Measurements from ENCODE around the gene FPGS. TPM values are rescaled to one million over a fixed set of nuclear protein-coding genes. Genes with fewer than 3 reads are reported as not detected.

FPGS gene
- total RNA-seq, 4 donors from 2014 or later, result 31.4 to 144 (median 74.8) TPM

DNA sequence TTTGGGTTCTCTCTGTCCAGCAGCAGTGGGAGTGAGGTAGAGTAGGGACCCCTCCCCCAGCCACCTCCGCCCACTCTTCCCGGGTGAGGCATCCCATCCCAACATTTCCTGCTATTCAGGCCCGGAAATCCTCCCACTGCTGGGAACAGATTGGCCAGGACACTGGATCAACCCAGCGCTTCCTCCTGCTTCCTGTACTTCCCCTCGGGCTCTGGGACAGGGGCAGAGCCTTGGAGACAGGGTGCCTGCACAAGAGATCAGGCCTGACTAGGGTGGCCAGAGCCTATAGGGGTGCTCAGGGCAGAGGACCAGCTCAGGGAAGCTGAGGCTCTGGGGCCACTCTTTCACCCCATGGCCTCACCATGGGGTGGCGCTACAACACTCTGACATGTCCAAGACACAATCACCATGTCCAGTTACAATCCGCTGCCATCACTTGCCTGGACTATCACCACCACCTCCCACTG is 38.7 kb upstream of the FPGS start:
- H3K36me3 ChIP-seq, result no peaks in the 10 kb centered on the region
- H3K27ac ChIP-seq, result peak overlapping the region in 2 of 4 donors; percentile 41 to 48
- no peaks in the 10 kb centered on the region for H3K9me3 ChIP-seq
- peaks cover 0 to 14% (median 0%) of the 10 kb centered on the region in 4 donors for H3K4me1 ChIP-seq
- peak; percentile 66 for DNase-seq
- 43 to 48% methylated on average over 1 to 7 of the region's 7 CpGs for WGBS, 2 donors (ENCODE audit: low coverage in 1 of 2)
- H3K27me3 ChIP-seq, result no peaks in the 10 kb centered on the region
- TF ChIP-seq EP300 (IDR thresholded peaks at IDR 0.05; ENCODE audit: low read depth) (peak; percentile 75), POLR2A (IDR thresholded peaks at IDR 0.05) (no peak), POLR2AphosphoS5 (IDR thresholded peaks at IDR 0.05) (peak in 1 of 3 donors; percentile 10)
- TF ChIP-seq, protein P1, sequence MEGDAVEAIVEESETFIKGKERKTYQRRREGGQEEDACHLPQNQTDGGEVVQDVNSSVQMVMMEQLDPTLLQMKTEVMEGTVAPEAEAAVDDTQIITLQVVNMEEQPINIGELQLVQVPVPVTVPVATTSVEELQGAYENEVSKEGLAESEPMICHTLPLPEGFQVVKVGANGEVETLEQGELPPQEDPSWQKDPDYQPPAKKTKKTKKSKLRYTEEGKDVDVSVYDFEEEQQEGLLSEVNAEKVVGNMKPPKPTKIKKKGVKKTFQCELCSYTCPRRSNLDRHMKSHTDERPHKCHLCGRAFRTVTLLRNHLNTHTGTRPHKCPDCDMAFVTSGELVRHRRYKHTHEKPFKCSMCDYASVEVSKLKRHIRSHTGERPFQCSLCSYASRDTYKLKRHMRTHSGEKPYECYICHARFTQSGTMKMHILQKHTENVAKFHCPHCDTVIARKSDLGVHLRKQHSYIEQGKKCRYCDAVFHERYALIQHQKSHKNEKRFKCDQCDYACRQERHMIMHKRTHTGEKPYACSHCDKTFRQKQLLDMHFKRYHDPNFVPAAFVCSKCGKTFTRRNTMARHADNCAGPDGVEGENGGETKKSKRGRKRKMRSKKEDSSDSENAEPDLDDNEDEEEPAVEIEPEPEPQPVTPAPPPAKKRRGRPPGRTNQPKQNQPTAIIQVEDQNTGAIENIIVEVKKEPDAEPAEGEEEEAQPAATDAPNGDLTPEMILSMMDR (IDR thresholded peaks at IDR 0.05), result peak; percentile 22 to 49 (median 31)
- in situ Hi-C loops (cut with MboI; ENCODE audit: low pct_ligation_motif_present in 1 of 4, low pct_unique_long_range_greater_than_20kb in 1 of 4, low sequenced_read_pairs in 3 of 4) (no loop called here), intact Hi-C loops (cut with DNase I; ENCODE audit: low total_unique reads) (no loop called here)
- no peak overlapping the region for H3K4me3 ChIP-seq

DNA sequence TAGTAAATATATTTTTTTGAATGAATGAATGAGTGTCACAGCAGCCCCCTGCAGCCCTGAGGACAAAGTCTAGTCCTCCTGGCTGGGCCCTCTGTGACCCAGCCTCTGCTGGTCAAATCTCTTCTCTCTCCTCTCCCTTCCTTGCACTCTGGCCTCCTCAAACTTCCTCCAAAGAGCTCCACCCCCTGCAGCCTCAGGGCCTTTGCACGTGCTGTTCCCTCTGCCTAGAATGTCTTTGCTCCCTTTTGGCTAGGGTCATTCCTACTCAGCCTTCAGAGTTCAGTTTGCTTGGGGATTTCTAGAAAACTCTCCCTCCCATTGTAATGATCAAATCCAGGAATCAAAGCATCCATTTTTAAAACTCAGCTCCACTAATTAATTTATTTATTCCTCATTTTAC is 37.3 kb upstream of the FPGS start:
- in situ Hi-C loops (cut with MboI; ENCODE audit: low pct_ligation_motif_present in 1 of 4, low pct_unique_long_range_greater_than_20kb in 1 of 4, low sequenced_read_pairs in 3 of 4), result no loop called here
- H3K27ac ChIP-seq, result peak overlapping the region in 1 of 4 donors; percentile 48

DNA sequence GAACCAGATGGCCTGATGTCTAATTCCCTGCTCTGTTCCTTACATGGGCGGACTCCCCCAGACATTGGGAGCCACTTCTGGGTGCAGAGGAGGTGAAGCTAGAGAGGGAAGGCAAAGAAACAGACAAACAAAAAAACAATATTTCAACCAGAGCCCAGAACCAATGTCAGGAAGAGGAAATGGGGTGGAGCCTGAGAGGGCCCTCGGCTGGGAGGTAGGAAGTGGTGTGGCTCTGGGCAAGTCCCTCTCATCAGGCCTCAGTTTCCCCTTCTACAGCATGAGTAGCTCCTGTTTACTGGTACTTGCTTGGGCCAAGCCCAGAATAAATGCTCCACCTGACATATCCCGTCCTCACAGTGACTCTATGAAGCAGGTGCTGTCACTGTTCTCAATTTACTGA is 35.3 kb upstream of the FPGS start:
- 73 to 80% methylated on average over 1 to 3 of the region's 3 CpGs for WGBS, 2 donors (ENCODE audit: low coverage in 1 of 2)
- in situ Hi-C loops (cut with MboI; ENCODE audit: low pct_ligation_motif_present in 1 of 4, low pct_unique_long_range_greater_than_20kb in 1 of 4, low sequenced_read_pairs in 3 of 4), result no loop called here

More for the DNA sequence above, 37.3 kb upstream of the FPGS start:
- no peak for DNase-seq
- intact Hi-C loops (cut with DNase I; ENCODE audit: low total_unique reads), result no loop called here
- H3K9me3 ChIP-seq, result no peaks in the 10 kb centered on the region
- peaks cover 0 to 23% (median 2%) of the 10 kb centered on the region in 4 donors for H3K4me1 ChIP-seq
- H3K4me3 ChIP-seq, result no peak overlapping the region
- H3K36me3 ChIP-seq, result no peaks in the 10 kb centered on the region
- 56% methylated on average over 1 of the region's 1 CpG; no CpG with 5 or more reads in 1 of the 2 donors for WGBS, 2 donors (ENCODE audit: low coverage in 1 of 2)
- no peaks in the 10 kb centered on the region for H3K27me3 ChIP-seq
- no peak for TF ChIP-seq POLR2AphosphoS5 (IDR thresholded peaks at IDR 0.05)
- no peak for TF ChIP-seq EP300 (IDR thresholded peaks at IDR 0.05; ENCODE audit: low read depth)
- TF ChIP-seq, protein P1 (IDR thresholded peaks at IDR 0.05), result no peak
- TF ChIP-seq POLR2A (IDR thresholded peaks at IDR 0.05), result no peak

DNA sequence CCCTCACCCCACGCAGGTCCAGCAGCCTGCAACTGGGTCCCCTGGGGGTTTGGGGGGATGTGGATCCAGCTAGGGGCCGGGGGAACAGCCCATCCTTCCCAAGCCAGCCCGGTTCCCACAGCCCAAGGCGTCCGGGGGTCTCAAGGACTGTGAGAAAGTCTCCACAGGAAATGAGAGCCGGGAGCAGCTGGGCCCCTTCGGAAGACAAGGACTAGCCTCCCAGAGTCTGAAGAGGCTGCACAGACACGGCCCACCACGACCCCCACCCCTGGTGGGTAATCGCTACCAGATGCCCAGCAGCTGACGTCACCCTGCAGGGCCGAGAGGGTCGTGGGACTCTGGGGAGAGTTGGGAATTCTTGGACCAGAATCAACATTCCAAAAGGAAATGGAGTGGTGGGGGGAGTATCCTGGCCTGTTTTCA is 34.8 kb upstream of the FPGS start:
- Histone ChIP-seq H3K36me3 (no peaks in the 10 kb centered on the region), H3K27me3 (no peaks in the 10 kb centered on the region), H3K9me3 (no peaks in the 10 kb centered on the region), H3K4me3 (no peak overlapping the region), H3K27ac (peak overlapping the region; percentile 25 to 81 (median 52)), H3K4me1 (peaks cover 0 to 34% (median 11%) of the 10 kb centered on the region in 4 donors)
- WGBS, 2 donors (ENCODE audit: low coverage in 1 of 2), result 59% methylated on average over 13 of the region's 13 CpGs; no CpG with 5 or more reads in 1 of the 2 donors
- in situ Hi-C loops (cut with MboI; ENCODE audit: low pct_ligation_motif_present in 1 of 4, low pct_unique_long_range_greater_than_20kb in 1 of 4, low sequenced_read_pairs in 3 of 4) (no loop called here), intact Hi-C loops (cut with DNase I; ENCODE audit: low total_unique reads) (no loop called here)
- no peak for DNase-seq
- TF ChIP-seq POLR2A (IDR thresholded peaks at IDR 0.05) (no peak), EP300 (IDR thresholded peaks at IDR 0.05; ENCODE audit: low read depth) (no peak), POLR2AphosphoS5 (IDR thresholded peaks at IDR 0.05) (no peak)
- TF ChIP-seq, protein P1 (IDR thresholded peaks at IDR 0.05), result no peak

More for the DNA sequence above, 35.3 kb upstream of the FPGS start:
- H3K4me1 ChIP-seq, result peaks cover 0 to 34% (median 11%) of the 10 kb centered on the region in 4 donors
- H3K4me3 ChIP-seq, result no peak overlapping the region
- no peak for DNase-seq
- no peak for TF ChIP-seq POLR2AphosphoS5 (IDR thresholded peaks at IDR 0.05)
- TF ChIP-seq POLR2A (IDR thresholded peaks at IDR 0.05), result no peak
- TF ChIP-seq, protein P1 (IDR thresholded peaks at IDR 0.05), result no peak
- TF ChIP-seq EP300 (IDR thresholded peaks at IDR 0.05; ENCODE audit: low read depth), result no peak
- H3K9me3 ChIP-seq, result no peaks in the 10 kb centered on the region
- no peaks in the 10 kb centered on the region for H3K27me3 ChIP-seq
- intact Hi-C loops (cut with DNase I; ENCODE audit: low total_unique reads), result no loop called here
- H3K27ac ChIP-seq, result peak overlapping the region; percentile 25 to 81 (median 52)
- H3K36me3 ChIP-seq, result no peaks in the 10 kb centered on the region
